T-helper 9 cell (primary cell): ENCODE results near the gene TBX15.
"Not testable (repeated sequence)": the region's sequence is repeated elsewhere in the genome, so short reads cannot be mapped to it uniquely, and the experiment has no call there.

ENCODE experiments used
- DNase-seq: peaks from one replicate; pipeline ENCODE4 v3.0.0-alpha.2; 2020

Gene TBX15

DNA sequence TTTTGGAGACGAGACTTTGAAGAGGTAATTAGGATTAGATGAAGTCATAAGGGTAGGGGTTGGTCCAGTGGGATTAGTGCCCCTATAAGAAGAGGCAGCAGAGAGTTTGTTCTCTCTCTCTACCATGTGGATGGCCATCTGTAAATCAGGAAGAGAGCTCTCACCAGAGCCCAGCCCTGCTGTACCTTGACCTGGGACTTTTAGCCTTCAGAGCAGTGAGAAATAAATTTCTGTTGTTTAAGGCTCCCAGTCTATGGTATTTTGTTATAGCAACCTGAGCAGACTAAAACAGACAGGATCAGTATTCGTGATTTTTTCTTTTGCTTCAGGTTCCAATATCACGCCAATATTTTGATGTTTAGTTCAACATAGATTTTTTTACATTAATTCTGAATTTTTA is 30.0 kb downstream of the TBX15 start:
- DNase-seq: no peak

DNA sequence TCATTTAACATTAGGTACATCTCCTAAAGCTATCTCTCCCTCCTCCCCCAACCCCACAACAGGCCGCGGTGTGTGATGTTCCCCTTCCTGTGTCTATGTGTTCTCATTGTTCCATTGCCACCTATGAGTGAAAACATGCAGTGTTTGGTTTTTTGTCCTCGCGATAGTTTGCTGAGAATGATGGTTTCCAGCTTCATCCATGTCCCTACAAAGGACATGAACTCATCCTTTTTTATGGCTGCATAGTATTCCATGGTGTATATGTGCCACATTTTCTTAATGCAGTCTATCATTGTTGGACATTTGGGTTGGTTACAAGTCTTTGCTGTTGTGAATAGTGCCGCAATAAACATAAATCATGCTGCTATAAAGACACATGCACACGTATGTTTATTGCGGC is 30.6 kb downstream of the TBX15 start:
- not testable (repeated sequence) for DNase-seq

DNA sequence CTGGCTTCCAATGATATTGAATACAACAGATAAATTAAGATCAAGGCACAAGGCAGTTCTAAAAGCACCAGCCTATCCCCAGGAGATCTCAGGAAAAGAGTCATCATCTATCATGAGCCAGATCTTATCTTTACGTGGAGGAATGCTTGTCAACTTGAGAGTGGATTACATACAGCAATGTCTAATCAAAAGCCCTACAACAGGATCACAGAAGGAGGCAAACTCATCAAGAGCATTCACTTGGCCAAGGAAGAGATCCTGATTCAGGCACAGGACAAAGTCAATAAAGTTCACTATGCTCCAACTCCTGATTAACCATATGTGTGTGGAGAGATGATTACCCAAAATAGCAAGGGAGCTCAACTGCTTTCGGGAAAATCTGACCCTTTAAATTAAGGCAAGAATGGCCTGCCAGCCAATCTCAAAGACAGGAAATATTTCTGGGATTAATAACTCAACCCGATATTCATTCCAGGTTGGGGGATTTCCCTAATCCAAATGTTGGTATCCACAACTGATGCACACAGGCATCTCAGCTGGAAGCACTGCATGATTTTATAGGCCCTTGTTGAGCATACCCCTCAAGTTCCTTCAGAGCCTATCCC is 33.7 kb downstream of the TBX15 start:
- DNase-seq: no peak

DNA sequence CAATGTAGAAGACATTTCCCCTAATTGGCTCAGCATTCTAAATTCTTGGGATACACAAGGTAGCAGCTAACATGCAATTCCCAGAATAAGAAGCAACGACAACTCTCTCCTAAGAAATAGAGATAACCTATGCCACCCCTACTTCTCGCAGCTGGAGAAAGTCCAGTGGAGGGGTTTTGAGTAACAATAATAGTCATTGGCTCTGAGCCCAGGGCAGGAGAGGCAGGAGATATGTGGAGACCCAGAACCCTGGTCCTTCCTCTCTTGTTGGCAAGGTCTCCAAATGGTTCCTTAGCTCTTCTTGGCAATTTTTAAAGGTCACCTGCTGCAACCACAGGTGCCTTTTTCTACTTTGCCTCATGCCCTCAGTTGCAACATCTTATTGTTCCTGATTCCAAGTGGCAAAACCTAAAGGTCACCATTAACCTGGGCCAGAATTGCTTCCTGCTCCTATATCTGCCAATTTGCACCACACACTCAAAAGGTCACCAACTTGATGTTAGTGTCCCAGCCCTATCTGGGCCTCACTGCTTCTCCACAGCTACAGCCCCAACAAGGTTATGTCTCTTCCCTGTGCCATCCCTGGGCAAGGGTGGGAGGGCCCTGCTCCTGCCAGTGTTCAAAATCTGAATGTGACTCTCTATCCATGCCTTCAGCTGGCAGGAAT is 36.7 kb downstream of the TBX15 start:
- no peak for DNase-seq

DNA sequence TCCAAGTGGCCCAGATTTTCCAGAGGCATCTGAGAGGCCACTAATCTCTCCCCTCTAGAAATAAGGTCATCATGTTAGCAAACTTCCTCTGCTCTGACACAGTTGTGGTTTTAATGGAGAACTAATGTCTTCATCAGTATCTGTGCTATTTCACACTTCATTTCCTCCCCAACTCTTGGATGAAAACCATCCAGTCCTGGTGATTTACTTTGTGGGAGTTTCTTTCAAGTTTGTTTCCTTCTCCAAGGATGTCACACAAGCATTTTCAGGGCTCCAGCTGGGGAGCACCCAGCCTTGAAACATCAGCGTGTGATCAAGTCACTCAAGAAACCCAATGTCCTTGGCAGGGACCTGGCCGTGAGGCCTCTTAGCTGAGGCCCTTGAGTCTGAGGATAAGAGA is 38.8 kb downstream of the TBX15 start:
- DNase-seq: no peak

DNA sequence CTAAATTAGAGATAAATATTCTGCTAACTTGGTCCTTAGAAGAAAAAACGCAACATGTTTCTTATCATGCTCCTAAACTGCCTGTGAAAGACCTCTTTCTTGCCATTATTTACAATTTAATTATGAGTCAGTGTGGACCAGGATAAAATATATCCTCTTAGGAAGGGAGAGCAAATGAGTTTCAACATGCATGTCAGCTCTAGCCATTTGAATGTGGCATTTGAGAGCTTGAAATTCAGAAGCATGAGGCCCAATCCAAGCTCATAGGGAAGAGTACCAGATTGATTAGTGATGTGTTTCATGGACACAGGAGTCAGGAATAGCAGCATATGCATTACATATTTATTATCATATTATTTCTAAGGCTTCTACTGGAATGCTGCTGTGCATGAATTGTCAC is 39.3 kb downstream of the TBX15 start:
- no peak for DNase-seq

DNA sequence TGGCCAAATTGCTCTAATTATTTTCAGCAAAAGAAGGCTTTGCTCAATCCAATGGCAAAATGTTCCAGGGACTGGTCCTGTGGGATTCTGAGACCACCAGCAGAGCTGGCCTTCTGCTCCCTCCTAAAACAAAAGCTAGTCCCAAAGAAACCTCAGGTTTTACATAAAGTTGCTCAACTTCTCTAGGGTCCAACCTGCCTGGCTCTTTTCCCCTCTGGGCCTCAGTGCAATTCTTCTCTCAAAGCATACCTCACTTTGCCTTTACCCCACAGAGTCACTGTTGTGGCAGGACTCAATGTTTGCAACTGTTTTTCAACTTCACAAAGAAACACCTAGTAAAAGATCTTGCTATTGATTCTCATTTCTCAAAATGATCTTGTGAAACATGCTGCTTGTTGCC is 39.8 kb downstream of the TBX15 start:
- no peak for DNase-seq

DNA sequence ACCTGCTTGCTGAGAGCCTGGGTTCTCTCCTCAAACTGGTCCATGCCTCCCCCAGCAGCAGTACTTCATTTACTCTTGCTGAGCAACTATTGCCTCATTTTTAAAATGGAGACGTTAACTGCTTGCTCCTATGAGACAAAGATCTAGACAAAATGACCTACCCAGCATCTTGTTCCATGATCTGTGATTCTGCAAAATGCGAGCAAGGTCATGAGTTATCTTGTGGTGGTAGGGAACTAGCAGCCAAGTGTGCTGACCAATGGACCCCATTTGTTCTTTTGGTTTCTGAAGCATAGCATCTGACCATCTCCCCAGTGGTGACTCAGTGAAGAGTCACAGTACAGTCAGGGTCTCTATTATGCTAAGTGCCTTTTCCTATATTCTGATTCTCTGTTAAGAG is 40.4 kb downstream of the TBX15 start:
- no peak for DNase-seq

DNA sequence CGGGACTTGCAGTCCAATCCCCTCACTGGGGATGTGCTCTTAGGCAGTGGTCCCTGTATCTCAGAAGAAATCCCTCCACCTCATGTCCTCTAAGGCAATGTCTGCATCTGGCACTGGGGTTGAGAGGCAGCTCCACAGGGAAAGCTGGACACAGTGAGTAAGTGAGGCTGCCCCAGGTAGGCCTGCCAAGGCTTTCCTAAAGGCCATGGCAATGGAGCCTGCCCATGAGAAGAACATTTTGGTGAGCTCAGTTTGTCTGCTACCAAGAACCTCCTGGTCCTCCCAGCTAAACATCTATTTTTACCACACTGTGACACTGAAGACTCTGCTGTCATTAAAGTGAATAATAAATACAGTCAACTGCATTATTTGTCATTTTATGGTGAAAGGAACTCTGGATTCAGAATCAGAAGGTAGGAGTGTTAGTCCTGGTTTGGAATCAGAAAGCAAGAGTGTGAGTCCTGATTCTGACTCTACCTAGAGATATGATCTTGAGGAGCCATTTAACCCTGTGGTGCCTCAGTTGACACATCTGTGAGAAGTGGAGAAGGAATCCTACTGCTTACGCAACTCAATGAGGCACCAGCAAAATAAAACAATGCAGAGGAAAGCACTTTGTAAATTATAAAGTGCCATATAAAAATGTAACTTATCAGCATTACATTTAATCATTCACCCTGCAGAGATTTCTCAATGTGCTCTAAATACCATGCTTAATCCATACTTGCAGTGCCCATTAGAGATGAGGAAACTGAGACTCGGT is 41.0 kb downstream of the TBX15 start:
- DNase-seq: no peak

DNA sequence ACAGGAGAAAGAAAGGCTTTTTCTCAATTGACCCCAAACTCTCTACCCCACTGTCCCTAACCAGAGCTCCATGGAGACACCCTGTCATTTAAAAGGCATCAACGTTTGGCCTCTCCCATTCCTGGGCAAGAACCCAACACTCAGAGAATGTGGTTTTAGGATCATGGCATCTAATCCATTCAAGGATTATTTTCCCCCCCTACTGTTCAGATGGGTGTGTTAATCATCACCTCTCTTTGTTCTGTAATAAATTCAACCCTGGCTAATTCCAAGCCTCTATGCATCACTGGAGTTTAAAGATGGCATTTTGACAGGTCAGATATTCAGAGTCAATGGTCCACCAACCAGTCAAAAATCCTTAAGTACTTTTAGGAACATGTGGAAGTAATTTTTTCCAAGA is 42.7 kb downstream of the TBX15 start:
- DNase-seq: no peak

DNA sequence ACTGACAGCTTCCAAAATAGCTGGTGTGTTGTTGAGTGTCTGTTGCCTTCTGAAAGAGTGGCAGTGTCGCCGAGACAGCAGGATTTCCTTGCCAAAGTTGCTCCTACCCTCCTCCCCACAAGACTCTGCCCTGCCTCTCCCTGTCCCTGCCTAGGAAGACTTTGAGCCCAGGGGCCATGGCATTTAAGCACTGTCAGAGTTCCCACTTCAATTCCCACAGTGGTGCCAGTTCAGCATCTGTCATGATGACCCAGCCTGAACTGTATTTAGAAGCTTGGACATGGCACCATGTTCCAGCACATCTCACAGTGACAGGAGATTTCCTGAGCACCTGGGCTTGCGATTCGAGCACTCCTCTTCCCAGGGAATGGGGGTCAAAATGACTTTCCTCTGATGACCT is 43.6 kb downstream of the TBX15 start:
- DNase-seq: no peak

DNA sequence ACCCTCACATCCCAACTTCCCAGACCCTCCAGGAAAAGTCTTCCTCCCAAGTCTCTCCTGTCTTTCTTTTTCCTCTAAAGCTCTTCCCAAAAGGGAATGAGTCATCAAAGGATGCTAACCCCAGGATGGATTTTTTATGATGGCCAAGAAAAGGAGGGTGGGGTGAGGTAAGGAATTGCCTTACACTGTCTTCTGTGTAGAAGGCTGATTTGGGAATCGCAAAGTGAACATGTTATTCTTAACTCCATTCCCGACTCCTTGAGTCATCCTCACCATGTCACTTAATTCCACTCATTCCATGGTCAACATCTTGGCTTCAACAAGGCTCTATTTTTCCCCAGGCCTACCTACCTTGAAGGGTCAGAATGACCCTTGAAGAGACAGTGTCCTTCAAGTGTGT is 44.0 kb downstream of the TBX15 start:
- no peak for DNase-seq

DNA sequence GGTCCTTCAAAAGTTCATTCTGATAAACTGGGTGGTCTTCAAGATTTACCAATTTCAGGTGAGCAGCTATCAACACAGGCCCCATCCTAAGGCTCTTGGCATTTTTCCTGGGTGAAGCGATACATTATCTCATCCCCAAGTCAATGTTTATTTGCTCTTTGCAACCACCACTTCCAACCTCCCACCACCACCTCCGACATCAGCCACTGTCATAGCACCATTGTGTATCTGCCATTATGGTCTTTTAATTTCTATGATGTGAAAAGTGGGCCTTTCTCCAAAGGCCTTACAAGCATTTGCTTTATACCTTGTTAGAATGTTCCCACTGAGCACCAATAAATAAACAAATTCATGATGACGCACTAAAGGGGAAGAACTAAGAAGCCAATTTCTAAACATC is 47.2 kb downstream of the TBX15 start:
- no peak for DNase-seq

DNA sequence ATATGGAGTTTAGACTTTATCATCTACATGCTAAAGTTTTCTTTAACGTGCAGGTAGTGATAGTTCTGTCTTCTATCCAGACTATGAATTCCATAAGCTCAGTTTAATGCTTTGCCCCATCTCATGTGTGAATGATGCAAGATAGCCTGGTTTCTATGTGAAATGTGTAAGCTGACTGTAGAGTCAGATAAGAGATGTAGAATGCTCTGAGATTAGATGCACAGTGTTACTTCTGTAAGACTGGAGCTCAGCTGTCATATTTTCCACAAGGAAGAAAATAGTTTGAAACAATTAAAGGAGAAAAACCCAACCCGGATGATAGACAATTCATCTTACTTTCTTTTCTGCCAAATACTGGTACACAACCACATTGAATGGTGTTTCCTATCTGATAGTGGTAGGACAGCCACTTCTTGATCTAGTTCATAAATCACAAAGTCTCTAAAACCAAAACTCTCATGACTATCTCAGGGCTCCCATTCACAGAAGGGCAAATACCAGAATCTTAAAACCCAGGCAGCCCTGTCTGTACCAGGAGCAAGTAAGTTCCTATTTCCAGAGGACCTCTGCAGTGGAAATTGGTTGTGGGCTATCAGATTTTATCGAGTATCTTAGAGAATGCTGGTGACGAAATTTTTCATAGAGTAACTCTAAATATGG is 50.6 kb downstream of the TBX15 start:
- no peak for DNase-seq

DNA sequence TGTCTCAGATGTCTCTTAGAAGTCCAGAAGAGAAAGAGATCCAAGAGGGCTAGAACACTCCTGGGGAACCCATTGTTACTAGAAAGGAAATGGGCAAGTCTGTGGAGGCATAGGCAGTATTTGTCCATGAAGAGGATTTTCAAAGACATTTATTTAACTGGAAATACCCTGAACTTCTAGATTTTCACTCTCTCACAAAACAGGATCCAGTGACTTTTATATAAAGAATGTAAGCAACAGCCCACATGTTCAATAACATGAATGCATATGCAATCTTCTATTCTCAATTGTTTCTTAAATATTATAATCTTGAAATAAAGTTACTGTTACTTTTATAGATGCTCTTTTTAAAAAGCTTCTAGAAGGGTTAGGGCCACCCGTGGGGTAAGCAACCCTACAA is 53.4 kb downstream of the TBX15 start:
- DNase-seq: no peak

DNA sequence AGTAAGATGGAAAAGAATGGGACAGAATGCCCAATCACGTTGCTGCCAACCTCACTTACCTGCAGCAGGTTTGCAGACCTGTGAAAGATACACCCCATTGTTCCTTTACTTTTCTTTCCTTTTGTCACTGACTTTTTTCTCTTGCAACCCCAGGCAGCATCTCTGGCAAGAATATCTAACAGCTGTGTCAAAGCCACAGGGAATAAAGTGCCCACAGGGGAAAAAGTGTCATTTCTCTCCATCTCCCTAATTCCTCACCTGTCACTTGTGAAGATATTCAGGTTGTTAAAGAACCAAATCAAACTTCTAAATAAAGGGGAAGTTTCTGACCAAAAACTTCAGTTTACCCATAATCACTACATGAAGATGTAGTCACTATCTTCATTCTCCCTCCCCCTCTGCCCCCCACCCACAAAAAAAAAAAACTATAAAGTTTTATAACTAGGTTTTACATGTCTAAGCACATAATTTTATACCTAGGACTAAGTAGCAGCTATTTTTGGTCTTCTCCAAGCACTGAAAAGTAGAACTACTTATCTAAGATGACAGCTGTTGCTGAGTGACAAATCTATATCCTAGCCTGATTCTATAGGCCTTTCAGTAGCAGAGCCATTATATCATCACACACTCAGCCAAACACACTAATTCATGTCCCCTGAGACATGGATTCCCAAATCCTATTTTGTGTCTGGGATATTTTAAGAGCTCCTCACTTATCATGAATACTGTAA is 54.9 kb downstream of the TBX15 start:
- no peak for DNase-seq

DNA sequence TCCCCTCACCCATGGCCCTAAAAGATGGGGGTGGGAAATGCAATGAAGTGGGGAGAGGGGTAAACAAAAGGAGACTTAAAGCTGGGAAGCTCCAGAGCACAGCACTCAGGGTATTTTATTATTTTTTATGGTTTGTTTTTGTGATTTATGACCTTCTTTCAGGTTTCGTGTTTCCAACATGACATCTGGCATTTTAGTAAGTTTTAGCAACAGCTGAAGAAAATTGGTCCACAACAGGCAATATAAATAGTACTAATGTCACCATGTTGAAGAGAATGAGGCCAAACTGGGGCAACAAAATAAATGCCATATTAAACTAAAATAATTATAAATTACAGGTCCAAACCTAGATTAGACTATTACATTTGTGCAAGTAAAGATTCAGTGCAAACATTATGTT is 56.3 kb downstream of the TBX15 start:
- no peak for DNase-seq

DNA sequence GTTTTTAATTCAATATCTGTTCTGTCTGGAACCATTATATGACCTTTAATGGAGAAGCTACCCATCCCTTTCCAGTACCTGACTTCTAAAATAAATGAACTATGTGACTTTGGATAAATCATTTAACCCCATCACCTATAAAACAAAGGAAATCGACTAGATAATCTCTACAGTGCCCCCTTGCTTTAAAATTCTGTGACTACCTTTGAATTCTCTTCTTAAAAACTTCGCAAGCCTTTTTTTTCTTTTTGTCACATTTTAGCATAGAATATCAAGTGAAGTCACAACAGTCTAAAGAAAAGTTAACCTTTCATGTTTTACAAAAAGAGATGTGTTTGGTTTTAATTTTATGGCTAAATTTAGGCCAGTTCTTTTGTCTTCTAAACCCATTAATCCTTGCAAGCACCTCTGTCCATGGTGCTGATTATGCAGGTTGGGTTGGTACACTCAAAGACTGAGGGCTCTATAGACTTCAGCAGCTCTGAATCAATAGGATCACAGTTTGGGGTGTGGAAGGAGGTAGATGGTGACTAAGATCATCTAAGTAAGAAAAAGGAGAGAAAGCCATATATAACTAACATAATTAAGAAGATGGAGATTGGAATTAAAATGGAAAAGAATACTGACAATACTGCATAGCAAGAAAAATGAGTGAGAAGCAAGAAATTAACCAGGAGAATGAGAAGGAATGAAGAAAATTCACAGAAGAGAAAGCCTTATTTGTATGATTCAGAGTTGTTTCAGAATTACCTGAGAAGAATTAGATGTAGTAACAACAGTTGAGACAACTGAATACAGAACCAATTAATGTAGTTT is 59.2 kb downstream of the TBX15 start:
- no peak for DNase-seq

DNA sequence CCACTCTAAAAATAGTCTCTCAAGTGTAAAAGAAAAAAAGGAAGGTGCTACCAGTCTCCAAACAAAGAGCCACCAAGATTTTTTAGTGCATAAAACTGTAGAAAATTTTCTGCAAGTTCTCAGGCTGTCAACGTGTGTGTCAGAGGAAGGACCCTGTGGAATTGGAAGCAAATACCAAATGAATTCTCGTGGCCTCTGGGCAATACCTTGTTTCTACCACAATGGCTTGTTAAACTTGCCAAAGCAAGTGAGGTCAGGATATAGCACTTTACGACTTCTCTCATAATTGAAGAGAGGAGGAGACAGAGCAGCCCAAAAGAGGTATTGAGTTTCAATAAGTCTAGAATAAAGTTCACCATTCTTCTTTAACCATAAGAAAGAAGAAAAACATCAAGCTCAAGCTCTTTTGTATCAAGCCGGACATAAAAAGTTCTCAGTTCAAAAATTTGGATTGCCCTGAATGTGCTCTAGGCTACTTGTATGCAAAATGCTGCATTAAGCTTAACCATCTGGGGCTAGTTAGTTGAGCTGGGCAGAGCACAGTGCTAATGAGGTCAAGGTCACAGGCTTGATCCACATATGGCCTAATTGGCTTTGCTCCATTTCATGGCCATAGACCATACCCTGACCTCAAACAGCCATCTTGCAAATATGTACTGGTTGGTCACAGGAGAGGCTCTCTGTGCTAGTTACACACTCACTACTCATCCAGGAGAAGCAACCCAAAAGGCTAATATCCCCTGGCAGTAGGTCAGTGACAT is 60.5 kb downstream of the TBX15 start:
- DNase-seq: no peak

DNA sequence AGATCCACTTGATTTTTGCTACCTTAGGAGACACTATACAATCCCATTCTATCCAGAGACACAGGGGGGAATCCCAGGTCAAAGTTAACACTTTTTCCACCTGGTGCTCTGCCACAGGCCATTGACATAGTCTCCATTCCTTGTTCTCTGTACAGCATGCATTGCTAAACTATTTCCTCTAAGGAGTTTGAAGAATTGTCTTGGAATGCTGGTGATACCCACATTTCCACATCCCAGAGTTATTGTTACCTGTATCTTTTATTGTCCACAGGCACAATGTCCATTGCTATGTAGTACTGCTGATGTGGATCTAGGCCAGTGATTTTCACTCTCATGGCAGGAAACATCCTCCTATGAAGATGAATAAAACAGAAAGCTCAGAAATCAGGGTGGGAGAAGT is 61.9 kb downstream of the TBX15 start:
- no peak for DNase-seq

DNA sequence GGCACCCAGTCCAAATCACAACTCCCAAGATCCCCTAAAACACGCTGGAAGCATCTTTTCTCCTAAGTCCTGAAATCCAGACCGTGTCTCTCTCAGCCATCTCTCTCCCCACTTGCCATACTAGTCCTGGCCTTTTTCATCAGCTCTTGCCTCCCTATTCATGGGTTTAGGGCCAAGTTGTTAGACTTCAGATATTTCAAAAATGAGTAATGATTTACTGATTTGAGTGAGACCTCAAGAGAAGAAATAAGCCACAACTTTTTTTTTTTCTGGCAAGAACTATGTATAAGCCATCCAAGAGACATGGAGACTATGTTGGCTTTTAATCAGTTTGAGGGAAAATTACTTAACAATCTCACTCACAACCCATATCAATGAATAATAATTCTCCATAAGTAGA is 62.5 kb downstream of the TBX15 start:
- DNase-seq: no peak
